ENCODE data around the gene DYNC1I1. TPM values are rescaled to one million over a fixed set of nuclear protein-coding genes. Genes with fewer than 3 reads are reported as not detected.

DYNC1I1 gene
- total and polyA plus RNA-seq, 2 experiments from 2014 or later: 1.4 to 4.1 TPM

DNA sequence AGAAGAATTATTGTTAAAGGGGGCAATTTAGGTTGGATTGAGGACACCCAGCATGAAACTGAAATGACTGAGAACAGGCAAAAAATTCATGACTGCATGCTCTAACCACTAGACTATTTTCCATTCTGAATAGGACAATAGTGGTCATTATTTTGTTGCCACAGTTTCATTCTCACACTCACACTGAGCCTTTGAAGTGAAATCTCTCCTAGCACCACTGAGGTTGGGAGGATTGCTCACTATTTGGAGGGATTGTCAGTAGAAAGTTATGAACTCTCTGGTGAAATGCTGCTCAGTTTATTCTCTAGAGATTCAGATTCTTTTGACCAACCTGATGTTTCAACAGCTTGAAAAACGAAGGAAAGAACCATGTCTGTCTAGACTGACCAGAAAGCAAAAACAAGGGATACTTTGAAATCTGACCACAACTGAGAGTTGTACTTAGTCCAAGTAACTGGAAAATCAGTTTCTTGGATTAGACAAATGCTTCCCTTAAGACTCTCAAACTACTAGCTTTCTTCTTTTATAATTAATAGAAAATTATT lies 191.2 kb downstream of the DYNC1I1 start:
- Histone ChIP-seq H3K27ac (ENCODE audit: low read depth) (no peak overlapping the region), H2AFZ (no peak overlapping the region), H3F3A (replicated peaks; ENCODE audit: low read depth) (no peaks in the 10 kb centered on the region), H3K79me2 (replicated peaks; ENCODE audit: insufficient read depth) (no peaks in the 10 kb centered on the region), H4K20me1 (replicated peaks; ENCODE audit: insufficient read depth) (no peaks in the 10 kb centered on the region), H3K9me2 (ENCODE audit: insufficient read depth) (no peaks in the 10 kb centered on the region), H3K36me3 (ENCODE audit: insufficient read depth) (no peaks in the 10 kb centered on the region), H3K4me2 (no peak overlapping the region), H3K4me1 (ENCODE audit: insufficient read depth) (no peaks in the 10 kb centered on the region), H3K4me3 (no peak overlapping the region), H3K27me3 (ENCODE audit: insufficient read depth) (no peaks in the 10 kb centered on the region)
- H3K36me3 Mint-ChIP-seq (ENCODE audit: low read depth): no peaks in the 10 kb centered on the region
- H3K27me3 Mint-ChIP-seq (ENCODE audit: insufficient read depth, low read depth, poor library complexity): peaks cover 2% of the 10 kb centered on the region
- no peak for ATAC-seq
- no peak for TF ChIP-seq STAT1 (IDR thresholded peaks at IDR 0.05; ENCODE audit: unreplicated experiment)
- TF ChIP-seq ZNF114 (CRISPR knock-in tag; IDR thresholded peaks at IDR 0.05): no peak
- no peak for TF ChIP-seq ZNF331 (CRISPR knock-in tag; IDR thresholded peaks at IDR 0.05; ENCODE audit: low read depth)
- TF ChIP-seq, protein P1, sequence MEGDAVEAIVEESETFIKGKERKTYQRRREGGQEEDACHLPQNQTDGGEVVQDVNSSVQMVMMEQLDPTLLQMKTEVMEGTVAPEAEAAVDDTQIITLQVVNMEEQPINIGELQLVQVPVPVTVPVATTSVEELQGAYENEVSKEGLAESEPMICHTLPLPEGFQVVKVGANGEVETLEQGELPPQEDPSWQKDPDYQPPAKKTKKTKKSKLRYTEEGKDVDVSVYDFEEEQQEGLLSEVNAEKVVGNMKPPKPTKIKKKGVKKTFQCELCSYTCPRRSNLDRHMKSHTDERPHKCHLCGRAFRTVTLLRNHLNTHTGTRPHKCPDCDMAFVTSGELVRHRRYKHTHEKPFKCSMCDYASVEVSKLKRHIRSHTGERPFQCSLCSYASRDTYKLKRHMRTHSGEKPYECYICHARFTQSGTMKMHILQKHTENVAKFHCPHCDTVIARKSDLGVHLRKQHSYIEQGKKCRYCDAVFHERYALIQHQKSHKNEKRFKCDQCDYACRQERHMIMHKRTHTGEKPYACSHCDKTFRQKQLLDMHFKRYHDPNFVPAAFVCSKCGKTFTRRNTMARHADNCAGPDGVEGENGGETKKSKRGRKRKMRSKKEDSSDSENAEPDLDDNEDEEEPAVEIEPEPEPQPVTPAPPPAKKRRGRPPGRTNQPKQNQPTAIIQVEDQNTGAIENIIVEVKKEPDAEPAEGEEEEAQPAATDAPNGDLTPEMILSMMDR (conservative IDR thresholded peaks at IDR 0.05; ENCODE audit: low read depth in 2 of 2): no peak
- TF ChIP-seq POLR2AphosphoS5 (IDR thresholded peaks at IDR 0.05; ENCODE audit: low read depth): no peak
- TF ChIP-seq JUNB (IDR thresholded peaks at IDR 0.05; ENCODE audit: unreplicated experiment): no peak
- no peaks in the 10 kb centered on the region for H3K4me1 Mint-ChIP-seq
- H3K27ac Mint-ChIP-seq: no peak overlapping the region
- H3K9me3 Mint-ChIP-seq: no peaks in the 10 kb centered on the region; the same call in 2 of the 3 replicates
- no peak for DNase-seq (ENCODE audit: low spot score)
- H3K4me3 Mint-ChIP-seq: no peak overlapping the region

DNA sequence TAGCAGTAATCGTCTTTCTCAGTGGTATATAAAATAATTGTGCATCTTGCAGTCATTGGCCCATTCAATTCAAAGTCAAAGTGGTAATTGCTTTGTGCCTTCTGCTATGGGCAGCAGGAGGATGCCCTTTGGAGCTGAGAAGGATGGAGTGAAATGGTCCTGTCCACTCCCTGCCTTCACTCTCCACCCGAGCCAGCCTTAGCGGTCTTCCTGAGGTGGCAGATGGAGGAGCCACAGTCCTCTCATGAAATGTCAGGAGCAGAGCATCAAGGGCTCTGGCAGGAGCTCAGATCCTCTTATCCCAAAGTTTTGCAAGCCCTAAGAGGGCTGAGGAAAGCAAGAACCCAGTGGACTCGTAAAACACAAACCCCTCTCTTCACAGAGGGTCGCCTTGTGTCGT lies 199.4 kb downstream of the DYNC1I1 start:
- H3K9me2 ChIP-seq (ENCODE audit: insufficient read depth): no peaks in the 10 kb centered on the region
- H3K27me3 Mint-ChIP-seq (ENCODE audit: insufficient read depth, low read depth, poor library complexity): peaks cover 2% of the 10 kb centered on the region
- no peak for DNase-seq (ENCODE audit: low spot score)

More for the DNA sequence above, 199.4 kb downstream of the DYNC1I1 start:
- no peak overlapping the region for H3K4me2 ChIP-seq
- H3K4me1 ChIP-seq (ENCODE audit: insufficient read depth): no peaks in the 10 kb centered on the region
- no peaks in the 10 kb centered on the region for H3K9me3 Mint-ChIP-seq
- no peaks in the 10 kb centered on the region for H3K79me2 ChIP-seq (replicated peaks; ENCODE audit: insufficient read depth)
- peaks cover 5% of the 10 kb centered on the region; the same call in 2 of the 3 replicates for H3K4me1 Mint-ChIP-seq
- H3F3A ChIP-seq (replicated peaks; ENCODE audit: low read depth): no peaks in the 10 kb centered on the region
- H3K4me3 Mint-ChIP-seq: no peak overlapping the region
- no peak overlapping the region for H3K4me3 ChIP-seq
- H3K36me3 ChIP-seq (ENCODE audit: insufficient read depth): no peaks in the 10 kb centered on the region
- no peaks in the 10 kb centered on the region for H3K36me3 Mint-ChIP-seq (ENCODE audit: low read depth)
- H2AFZ ChIP-seq: no peak overlapping the region
- ATAC-seq: no peak
- no peak overlapping the region for H3K27ac ChIP-seq (ENCODE audit: low read depth)
- no peaks in the 10 kb centered on the region for H3K27me3 ChIP-seq (ENCODE audit: insufficient read depth)
- no peak for TF ChIP-seq EZH2phosphoT487 (IDR thresholded peaks at IDR 0.05; ENCODE audit: unreplicated experiment)
- TF ChIP-seq, protein P2, sequence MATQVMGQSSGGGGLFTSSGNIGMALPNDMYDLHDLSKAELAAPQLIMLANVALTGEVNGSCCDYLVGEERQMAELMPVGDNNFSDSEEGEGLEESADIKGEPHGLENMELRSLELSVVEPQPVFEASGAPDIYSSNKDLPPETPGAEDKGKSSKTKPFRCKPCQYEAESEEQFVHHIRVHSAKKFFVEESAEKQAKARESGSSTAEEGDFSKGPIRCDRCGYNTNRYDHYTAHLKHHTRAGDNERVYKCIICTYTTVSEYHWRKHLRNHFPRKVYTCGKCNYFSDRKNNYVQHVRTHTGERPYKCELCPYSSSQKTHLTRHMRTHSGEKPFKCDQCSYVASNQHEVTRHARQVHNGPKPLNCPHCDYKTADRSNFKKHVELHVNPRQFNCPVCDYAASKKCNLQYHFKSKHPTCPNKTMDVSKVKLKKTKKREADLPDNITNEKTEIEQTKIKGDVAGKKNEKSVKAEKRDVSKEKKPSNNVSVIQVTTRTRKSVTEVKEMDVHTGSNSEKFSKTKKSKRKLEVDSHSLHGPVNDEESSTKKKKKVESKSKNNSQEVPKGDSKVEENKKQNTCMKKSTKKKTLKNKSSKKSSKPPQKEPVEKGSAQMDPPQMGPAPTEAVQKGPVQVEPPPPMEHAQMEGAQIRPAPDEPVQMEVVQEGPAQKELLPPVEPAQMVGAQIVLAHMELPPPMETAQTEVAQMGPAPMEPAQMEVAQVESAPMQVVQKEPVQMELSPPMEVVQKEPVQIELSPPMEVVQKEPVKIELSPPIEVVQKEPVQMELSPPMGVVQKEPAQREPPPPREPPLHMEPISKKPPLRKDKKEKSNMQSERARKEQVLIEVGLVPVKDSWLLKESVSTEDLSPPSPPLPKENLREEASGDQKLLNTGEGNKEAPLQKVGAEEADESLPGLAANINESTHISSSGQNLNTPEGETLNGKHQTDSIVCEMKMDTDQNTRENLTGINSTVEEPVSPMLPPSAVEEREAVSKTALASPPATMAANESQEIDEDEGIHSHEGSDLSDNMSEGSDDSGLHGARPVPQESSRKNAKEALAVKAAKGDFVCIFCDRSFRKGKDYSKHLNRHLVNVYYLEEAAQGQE (IDR thresholded peaks at IDR 0.05; ENCODE audit: unreplicated experiment): no peak
- no peak for TF ChIP-seq EZH2 (IDR thresholded peaks at IDR 0.05; ENCODE audit: low read depth, unreplicated experiment)
- no peak for TF ChIP-seq STAT1 (IDR thresholded peaks at IDR 0.05; ENCODE audit: unreplicated experiment)
- no peaks in the 10 kb centered on the region for H4K20me1 ChIP-seq (replicated peaks; ENCODE audit: insufficient read depth)
- H3K27ac Mint-ChIP-seq: no peak overlapping the region

Measured in GM23338 (cell line).